ENCODE data around the gene CDHR3.

CDHR3 gene

DNA sequence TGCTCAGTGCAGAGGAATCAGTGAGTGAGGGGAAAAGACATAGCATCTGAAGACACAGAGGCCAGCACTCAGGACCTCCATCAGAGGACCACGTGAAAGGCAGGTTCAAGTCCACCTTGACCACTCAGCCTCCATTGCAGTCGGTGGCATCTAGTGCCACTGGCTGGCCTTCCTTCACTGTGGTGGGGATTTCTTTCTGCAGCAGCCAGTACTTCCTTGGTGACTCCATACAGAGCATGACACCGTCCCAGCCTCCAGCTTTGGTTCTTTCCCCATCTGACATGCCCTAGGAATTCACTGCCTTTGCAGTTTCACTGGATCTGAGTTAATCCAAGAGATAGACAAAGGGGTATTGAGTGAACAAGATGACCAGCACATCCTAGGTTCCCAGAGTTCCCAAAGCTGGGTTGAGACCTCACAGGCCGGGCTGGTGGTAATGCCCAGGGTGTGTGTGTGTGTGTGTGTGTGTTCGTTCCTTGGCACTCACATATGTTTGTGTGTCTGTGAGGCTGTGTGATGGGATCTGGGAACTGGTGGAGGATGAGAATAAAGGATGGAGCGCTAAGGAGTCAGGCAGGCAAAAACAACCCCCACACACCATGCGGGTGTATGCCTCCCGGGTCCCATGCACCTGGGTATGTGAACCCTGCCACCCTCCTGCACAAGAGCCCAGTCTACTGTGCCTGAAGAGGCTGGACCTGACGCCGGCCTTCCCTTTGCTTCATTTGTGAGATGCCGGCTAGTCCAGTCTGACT is 91.3 kb downstream of the CDHR3 start:
- no peak for DNase-seq

DNA sequence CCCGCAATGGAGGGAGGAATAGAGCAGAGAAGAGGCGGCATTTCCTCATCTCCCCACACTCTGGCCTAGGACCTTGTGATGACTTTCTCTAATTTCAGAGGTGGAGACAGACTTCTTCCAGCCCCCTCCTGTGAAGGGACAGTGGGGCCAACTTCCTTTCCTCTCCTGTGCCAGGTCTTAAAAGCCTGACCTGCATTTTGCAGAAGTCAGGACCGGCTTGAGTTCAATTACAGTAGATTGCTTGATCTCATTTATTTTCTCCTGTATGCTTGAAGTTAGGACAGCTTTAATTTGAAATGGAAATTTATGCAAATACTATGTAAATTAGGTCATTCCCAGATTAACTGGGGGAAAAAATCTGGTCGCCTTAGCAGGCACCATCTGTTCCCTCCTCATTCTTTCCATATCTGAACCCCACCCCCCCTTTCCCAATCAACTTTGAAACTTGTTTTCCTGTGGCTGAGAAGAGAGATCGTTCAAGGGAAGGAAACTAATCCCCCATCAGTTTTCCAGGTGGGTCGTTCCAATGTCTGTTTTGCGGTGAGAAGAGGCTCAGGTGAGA is 92.0 kb downstream of the CDHR3 start:
- no peak for DNase-seq

DNA sequence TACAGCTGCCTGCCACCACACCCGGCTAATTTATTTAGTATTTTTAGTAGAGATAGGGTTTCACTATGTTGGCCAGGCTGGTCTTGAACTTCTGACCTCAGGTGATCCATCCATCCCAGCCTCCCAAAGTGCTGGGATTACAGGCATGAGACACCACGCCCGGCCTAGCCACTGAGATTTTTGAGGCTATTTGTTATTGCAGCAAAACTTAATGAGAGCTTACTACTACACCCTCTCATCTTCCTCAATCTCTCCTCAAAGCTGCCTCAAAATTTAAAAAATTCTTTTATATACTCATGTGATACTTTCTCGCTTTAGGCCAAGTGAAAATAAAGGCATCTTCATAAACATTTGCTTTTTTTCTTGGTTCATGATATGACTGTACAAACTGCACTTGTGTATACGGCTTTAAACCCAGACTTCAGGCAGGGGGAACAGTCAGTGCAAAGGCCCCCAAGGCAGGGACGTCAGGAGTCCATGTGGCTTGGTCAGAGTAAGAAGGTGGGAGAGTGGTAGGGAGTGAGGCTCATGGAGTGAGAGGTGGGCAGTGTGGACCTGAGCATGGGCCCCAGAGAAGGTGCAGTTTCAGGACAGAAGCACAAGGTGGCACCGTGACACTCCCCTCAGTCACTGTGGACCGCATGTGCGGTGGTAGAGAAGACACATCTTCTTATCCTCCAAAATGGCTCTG is 93.6 kb downstream of the CDHR3 start:
- DNase-seq, result peak; percentile 69

DNA sequence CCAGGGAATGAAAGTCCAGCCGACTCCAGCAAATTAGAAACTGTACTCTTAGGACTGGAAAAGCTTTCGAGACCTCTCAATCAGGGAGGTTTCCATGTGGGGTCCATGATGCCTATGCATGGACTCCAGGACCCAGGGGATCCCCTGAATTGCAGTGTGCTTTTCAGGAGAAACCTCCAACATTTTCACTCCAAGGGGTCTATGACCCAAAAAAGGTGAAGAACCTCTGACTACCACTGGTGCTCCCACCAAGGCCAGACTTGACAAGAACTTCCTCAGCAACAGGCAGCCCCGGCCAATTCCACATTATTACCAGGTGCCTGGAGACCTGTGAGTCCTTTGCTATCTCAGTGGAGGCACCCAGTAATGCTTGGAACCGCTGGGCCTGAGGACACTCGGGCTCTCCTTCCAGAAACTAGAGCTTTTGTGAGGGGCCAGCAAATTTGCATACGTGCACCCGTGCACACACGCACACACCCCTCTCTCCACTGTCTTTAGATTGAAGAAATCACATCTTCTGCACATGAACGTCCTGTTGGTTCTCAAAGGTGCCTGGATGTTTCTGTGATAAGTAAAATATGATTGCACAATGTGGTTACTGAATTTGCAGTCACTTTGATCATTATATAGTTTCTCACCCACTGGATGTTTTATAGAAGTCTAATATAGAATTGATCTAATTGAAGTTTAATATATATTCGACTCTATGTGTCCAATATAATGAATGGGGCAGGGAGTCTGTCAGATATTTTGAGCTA is 94.3 kb downstream of the CDHR3 start:
- DNase-seq, result no peak

DNA sequence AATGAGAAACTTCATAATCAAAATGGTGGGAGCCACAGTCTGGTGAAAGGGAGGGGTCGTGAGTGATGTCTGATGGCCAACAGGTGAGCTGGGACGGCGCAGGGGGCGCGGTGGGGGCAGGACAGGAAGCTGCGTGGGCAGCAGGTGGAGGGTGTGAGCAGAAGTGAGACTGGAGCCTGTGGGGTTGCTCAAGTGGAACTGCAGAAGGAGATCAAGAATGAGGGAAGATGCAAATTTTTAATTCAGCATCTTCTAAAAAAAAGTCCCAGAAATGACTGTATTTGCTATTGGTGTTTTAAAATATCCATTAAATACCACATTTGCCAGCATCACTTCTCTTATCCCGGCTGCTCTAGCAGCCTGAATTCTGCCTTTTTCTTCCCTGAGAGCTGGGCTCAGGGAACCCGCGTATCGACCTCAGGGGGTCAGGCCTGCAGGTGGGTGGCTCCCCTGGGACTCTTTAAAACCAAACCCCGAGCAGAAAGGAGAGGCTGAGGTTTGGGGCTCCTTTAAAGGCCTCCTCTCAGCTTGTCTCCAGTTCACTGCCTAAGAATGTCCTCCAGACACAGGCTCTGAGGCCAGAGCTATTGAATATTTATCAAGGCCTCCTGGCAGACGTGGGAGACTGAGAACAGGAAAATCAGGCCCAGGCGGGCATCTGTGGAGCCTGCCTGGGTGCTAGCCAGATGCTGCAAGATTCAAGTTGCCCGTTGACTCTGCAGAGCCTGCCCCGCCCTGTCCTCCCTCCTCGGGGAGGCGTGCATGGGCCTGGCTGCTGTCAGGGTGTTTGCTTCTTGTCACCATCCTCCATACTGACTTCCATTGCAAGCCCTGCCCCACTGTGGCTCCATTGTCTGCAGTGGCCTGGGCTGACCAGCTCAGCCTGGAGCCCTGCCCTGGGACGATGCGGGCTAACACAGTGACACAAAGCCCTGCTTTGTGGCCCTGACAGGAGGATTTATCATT is 95.2 kb downstream of the CDHR3 start:
- DNase-seq, result no peak

GRCh38 chr7:106058928-106059324 is 95.9 kb downstream of the CDHR3 start:
- DNase-seq, result no peak

- DNase-seq, result no peak
These were observed 96.5 kb downstream of the CDHR3 start for GRCh38 chr7:106059556-106059955.

- DNase-seq, result no peak
These were observed 97.4 kb downstream of the CDHR3 start for GRCh38 chr7:106060394-106060920.

DNA sequence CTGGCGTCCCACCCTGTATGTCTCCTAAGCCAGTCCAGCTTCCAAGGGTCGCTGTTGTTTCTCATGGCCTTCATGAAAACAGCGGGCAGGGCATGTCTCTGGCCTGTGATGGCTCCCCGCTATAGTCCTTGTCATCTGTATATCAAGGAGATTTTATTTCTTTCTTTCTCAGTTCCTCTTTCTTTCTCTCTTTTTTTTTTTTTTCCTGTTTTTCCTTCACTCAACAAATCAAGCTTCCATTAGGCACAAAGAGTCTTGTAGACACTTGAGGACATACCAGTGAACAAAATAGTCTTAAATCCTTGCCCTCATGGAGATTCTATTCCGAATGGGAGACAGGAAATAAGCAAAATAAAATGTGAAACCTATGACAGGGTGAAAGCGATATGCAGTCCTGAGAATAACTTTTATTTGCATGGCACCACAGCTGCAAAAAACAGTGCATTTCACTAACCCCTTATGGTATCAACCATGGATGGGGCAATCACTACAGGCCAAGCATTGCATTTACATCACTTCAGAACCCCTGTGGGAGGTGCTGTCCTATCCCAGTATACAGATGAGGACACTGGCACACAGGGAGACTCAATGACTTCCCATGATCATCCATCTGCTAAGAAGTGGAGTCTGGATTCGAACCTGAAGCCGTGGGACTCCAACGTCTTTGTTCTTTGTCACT is 98.4 kb downstream of the CDHR3 start:
- no peak for DNase-seq

DNA sequence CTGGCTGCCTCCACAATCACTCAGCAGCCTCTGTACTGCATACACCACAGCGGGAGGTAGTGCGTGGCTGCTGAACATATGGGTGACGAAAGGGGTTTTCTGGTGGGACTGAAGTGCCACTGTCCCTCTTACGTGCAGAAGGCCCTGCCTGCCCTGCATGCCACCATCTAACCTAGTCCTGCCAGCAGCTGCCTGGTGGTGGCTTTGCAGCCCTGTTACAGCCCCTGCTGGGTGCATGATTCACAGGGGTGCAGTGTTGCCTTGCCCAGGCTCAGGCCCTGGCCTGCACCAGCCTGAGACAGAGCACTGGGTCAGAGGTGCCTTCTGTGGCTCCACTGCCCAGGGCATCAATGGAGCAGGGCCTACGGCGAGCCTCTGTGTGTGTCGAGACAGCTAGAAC is 98.9 kb downstream of the CDHR3 start:
- no peak for DNase-seq

DNA sequence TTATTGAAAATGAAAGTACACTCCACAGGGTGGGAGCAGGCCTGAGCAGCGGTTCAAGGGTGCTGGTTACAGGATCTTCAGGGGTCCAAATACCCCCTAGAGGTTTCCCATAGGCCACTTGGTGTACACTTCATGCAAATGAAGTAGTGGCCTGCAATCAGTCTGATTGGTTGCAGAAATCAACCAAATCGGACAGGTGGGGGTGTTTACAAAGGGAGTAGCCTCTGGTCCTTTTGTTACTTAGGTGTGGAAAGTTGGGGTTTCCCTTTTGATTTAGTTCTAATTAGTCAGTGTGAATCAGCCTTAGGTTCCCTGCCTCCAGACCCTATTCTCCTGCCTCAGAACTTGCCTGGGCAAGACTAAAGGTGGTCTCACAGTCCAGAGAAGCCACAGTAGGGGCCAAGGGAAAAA is 99.5 kb downstream of the CDHR3 start:
- DNase-seq, result no peak

GRCh38 chr7:106063024-106063423 is 100.0 kb downstream of the CDHR3 start:
- no peak for DNase-seq

DNA sequence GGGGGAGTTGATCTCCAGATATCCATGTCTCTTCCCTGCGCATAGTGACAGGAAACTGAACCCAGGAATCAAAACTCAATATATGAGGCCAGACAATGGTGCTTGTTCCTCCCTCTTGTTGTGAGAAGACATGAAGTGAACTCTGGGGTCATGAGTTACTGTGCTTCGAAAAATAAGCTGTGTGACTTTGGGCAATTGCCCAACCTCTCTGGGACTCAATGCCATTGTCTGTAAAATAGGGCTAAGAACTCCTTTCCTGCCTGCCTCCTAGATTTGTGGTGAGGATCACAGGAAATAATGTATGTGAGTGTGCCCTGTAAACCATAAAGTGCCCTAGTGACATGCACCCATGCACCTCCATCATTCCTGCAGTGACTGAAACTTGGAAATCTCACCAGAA is 100.6 kb downstream of the CDHR3 start:
- no peak for DNase-seq

GRCh38 chr7:106064316-106064715 is 101.3 kb downstream of the CDHR3 start:
- DNase-seq, result no peak

DNA sequence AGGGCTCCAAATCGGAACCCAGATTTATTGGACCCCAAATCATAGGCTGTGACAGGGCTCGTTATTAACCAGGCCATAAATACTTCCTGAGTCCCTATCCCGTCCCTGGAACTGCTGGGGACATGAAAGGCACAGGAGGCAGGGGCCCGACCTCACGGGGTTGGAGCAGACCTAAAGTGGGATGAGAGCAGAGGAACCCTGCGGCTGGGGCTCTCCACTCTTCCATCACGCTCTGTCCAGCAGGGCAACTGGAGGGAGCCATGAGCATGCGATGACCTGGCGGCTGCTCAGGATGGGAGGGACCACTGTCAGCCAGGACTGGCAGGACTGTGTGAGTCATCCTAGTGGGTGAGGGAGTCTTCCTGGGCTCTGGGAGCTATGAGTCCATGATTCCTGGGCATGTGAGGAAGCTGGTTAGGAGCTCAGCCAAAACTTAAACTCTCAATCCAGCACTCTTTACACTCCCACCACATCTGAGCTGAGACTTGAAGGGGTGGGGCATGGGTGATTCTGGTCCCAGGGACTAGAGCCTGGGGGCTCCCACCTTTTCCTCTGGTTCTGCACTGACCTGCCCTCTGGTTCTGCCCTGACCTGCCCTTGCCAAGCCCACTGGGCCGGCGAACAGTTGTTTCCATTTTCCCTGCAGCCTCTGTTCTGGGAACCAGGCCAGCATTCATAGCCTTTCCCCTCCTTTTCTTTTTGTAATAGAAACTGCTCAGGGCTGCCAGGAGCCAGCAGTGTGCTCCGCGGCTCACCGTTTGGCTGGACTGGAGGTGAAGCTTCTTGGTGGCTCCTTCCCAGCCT is 101.9 kb downstream of the CDHR3 start:
- DNase-seq, result peak; percentile 62

- DNase-seq, result no peak
These were observed 102.8 kb downstream of the CDHR3 start for GRCh38 chr7:106065575-106066500.

- no peak for DNase-seq
These were observed 104.6 kb downstream of the CDHR3 start for GRCh38 chr7:106067678-106068077.

GRCh38 chr7:106068538-106068961 is 105.5 kb downstream of the CDHR3 start:
- no peak for DNase-seq

GRCh38 chr7:106068986-106069385 is 105.9 kb downstream of the CDHR3 start:
- DNase-seq, result no peak
